IPS-18a (cell line): ENCODE results near the gene ZFP1.

ENCODE experiments used
- H3K27ac ChIP-seq: one replicate; pipeline ENCODE4 v1.5.1; 2013; ENCODE audit warnings: low read length
- H3K27me3 ChIP-seq: one replicate; pipeline ENCODE4 v1.6.1; 2013; ENCODE audit warnings: mild to moderate bottlenecking, low read length; ENCODE audit not compliant: control insufficient read depth, insufficient read depth
- H3K36me3 ChIP-seq: one replicate; pipeline ENCODE4 v1.6.1; 2013; ENCODE audit warnings: low read depth, low read length; ENCODE audit not compliant: control insufficient read depth
- H3K4me1 ChIP-seq: one replicate; pipeline ENCODE4 v1.6.1; 2013; ENCODE audit warnings: low read depth, low read length; ENCODE audit not compliant: control insufficient read depth
- H3K4me3 ChIP-seq: one replicate; pipeline ENCODE4 v1.5.1; 2013; ENCODE audit warnings: low read length
- H3K9ac ChIP-seq: one replicate; pipeline ENCODE4 v1.6.1; 2013; ENCODE audit warnings: mild to moderate bottlenecking, low read length, moderate library complexity
- H3K9me3 ChIP-seq: one replicate; pipeline ENCODE4 v1.6.1; 2013; ENCODE audit warnings: low read depth, low read length; ENCODE audit not compliant: control insufficient read depth

The ZFP1 gene

GRCh38 chr16:75148311-75149195 is at the start of gene ZFP1:
ZFP1 (plus strand) TSS chr16:75148524; CDS start chr16:75152952, 4,428 bp downstream.
- H3K9me3 ChIP-seq = peaks cover 11% of the 10 kb centered on the region
- H3K4me3 ChIP-seq = peak within 1 kb of the TSS; percentile 61
- H3K4me1 ChIP-seq = no peaks in the 10 kb centered on the region
- H3K27me3 ChIP-seq = no peaks in the 10 kb centered on the region
- H3K9ac ChIP-seq = peak within 1 kb of the TSS; percentile 65
- peak within 1 kb of the TSS; percentile 62 for H3K27ac ChIP-seq
- H3K36me3 ChIP-seq = no peaks in the 10 kb centered on the region

GRCh38 chr16:75099075-75099667 is 49.2 kb upstream of the ZFP1 start:
- no peak overlapping the region for H3K4me3 ChIP-seq
- H3K4me1 ChIP-seq = peaks cover 43% of the 10 kb centered on the region
- H3K9me3 ChIP-seq = no peaks in the 10 kb centered on the region
- H3K27me3 ChIP-seq = no peaks in the 10 kb centered on the region
- no peaks in the 10 kb centered on the region for H3K36me3 ChIP-seq
- H3K27ac ChIP-seq = no peak overlapping the region
- no peak overlapping the region for H3K9ac ChIP-seq

GRCh38 chr16:75099738-75100602 is 48.4 kb upstream of the ZFP1 start:
- Histone ChIP-seq H3K9ac (no peak overlapping the region), H3K36me3 (no peaks in the 10 kb centered on the region), H3K4me1 (peaks cover 43% of the 10 kb centered on the region), H3K4me3 (no peak overlapping the region), H3K27ac (no peak overlapping the region), H3K9me3 (no peaks in the 10 kb centered on the region), H3K27me3 (no peaks in the 10 kb centered on the region)

GRCh38 chr16:75100603-75100990 is 47.7 kb upstream of the ZFP1 start:
- H3K9ac ChIP-seq = no peak overlapping the region
- H3K36me3 ChIP-seq = no peaks in the 10 kb centered on the region
- no peak overlapping the region for H3K4me3 ChIP-seq
- H3K27ac ChIP-seq = no peak overlapping the region
- H3K9me3 ChIP-seq = no peaks in the 10 kb centered on the region
- H3K4me1 ChIP-seq = peaks cover 43% of the 10 kb centered on the region
- no peaks in the 10 kb centered on the region for H3K27me3 ChIP-seq

- Histone ChIP-seq H3K9ac (no peak overlapping the region), H3K36me3 (no peaks in the 10 kb centered on the region), H3K27me3 (no peaks in the 10 kb centered on the region), H3K4me3 (no peak overlapping the region), H3K4me1 (peaks cover 35% of the 10 kb centered on the region), H3K27ac (no peak overlapping the region), H3K9me3 (no peaks in the 10 kb centered on the region)
Measured at GRCh38 chr16:75101635-75102034, 46.7 kb upstream of the ZFP1 start.

- H3K27me3 ChIP-seq = no peaks in the 10 kb centered on the region
- H3K4me3 ChIP-seq = no peak overlapping the region
- H3K9ac ChIP-seq = no peak overlapping the region
- H3K27ac ChIP-seq = no peak overlapping the region
- no peaks in the 10 kb centered on the region for H3K9me3 ChIP-seq
- H3K4me1 ChIP-seq = peaks cover 28% of the 10 kb centered on the region
- H3K36me3 ChIP-seq = no peaks in the 10 kb centered on the region
Measured at GRCh38 chr16:75102595-75102994, 45.7 kb upstream of the ZFP1 start.

GRCh38 chr16:75103994-75104393 is 44.3 kb upstream of the ZFP1 start:
- no peak overlapping the region for H3K27ac ChIP-seq
- no peaks in the 10 kb centered on the region for H3K9me3 ChIP-seq
- no peaks in the 10 kb centered on the region for H3K27me3 ChIP-seq
- H3K36me3 ChIP-seq = no peaks in the 10 kb centered on the region
- H3K9ac ChIP-seq = no peak overlapping the region
- H3K4me1 ChIP-seq = peaks cover 15% of the 10 kb centered on the region
- H3K4me3 ChIP-seq = no peak overlapping the region

- Histone ChIP-seq H3K27me3 (no peaks in the 10 kb centered on the region), H3K36me3 (no peaks in the 10 kb centered on the region), H3K9me3 (no peaks in the 10 kb centered on the region), H3K4me3 (no peak overlapping the region), H3K4me1 (peaks cover 14% of the 10 kb centered on the region), H3K27ac (no peak overlapping the region), H3K9ac (no peak overlapping the region)
Measured at GRCh38 chr16:75104836-75105235, 43.5 kb upstream of the ZFP1 start.

- H3K4me3 ChIP-seq = no peak overlapping the region
- H3K4me1 ChIP-seq = peaks cover 14% of the 10 kb centered on the region
- no peak overlapping the region for H3K9ac ChIP-seq
- H3K9me3 ChIP-seq = no peaks in the 10 kb centered on the region
- no peaks in the 10 kb centered on the region for H3K36me3 ChIP-seq
- H3K27me3 ChIP-seq = no peaks in the 10 kb centered on the region
- no peak overlapping the region for H3K27ac ChIP-seq
Measured at GRCh38 chr16:75105306-75106061, 42.8 kb upstream of the ZFP1 start.

GRCh38 chr16:75106351-75107274 is 41.7 kb upstream of the ZFP1 start:
- H3K27me3 ChIP-seq = no peaks in the 10 kb centered on the region
- H3K9ac ChIP-seq = no peak overlapping the region
- H3K9me3 ChIP-seq = no peaks in the 10 kb centered on the region
- no peak overlapping the region for H3K4me3 ChIP-seq
- H3K4me1 ChIP-seq = peaks cover 20% of the 10 kb centered on the region
- no peaks in the 10 kb centered on the region for H3K36me3 ChIP-seq
- H3K27ac ChIP-seq = no peak overlapping the region
